Measurements from ENCODE around the gene ZFC3H1. TPM values are rescaled to one million over a fixed set of nuclear protein-coding genes. Genes with fewer than 3 reads are reported as not detected.

The ZFC3H1 gene
- total and polyA plus RNA-seq, 9 of the 15 experiments (the other 6 are each of a cell fraction or from before 2014, with no cell fraction given) = 14.8 to 80.5 (median 22.1) TPM

- TF ChIP-seq ZNF175 (CRISPR knock-in tag; IDR thresholded peaks at IDR 0.05; ENCODE audit: low read depth) (no peak), TEAD4 (IDR thresholded peaks at IDR 0.05; ENCODE audit: low read length) (peak; percentile 64; the same call in 1 of the 2 replicates), TEAD4 (CRISPR knock-in tag; IDR thresholded peaks at IDR 0.05; ENCODE audit: borderline replicate concordance) (no peak), SMAD2 (IDR thresholded peaks at IDR 0.05; ENCODE audit: low read depth, low read length) (no peak), MTA2 (IDR thresholded peaks at IDR 0.05; ENCODE audit: low read depth) (peak; percentile 30; the same call in 1 of the 2 replicates), ZNF551 (CRISPR knock-in tag; IDR thresholded peaks at IDR 0.05) (no peak), ARID1B (IDR thresholded peaks at IDR 0.05) (peak; percentile 73), SRSF1 (IDR thresholded peaks at IDR 0.05; ENCODE audit: low read depth, low read length) (no peak), HDAC3 (IDR thresholded peaks at IDR 0.05; ENCODE audit: borderline replicate concordance, partially characterized antibody) (no peak), NR2C2 (CRISPR knock-in tag; IDR thresholded peaks at IDR 0.05) (no peak), NR2C2 (tag; IDR thresholded peaks at IDR 0.05) (no peak), DACH1 (IDR thresholded peaks at IDR 0.05; ENCODE audit: partially characterized antibody) (peak; percentile 62), SOX6 (IDR thresholded peaks at IDR 0.05) (peak; percentile 43; the same call in 1 of the 2 replicates), ZBTB40 (IDR thresholded peaks at IDR 0.05) (peak; percentile 62), ZBTB40 (CRISPR knock-in tag; IDR thresholded peaks at IDR 0.05) (no peak)
- TF ChIP-seq, protein P1, sequence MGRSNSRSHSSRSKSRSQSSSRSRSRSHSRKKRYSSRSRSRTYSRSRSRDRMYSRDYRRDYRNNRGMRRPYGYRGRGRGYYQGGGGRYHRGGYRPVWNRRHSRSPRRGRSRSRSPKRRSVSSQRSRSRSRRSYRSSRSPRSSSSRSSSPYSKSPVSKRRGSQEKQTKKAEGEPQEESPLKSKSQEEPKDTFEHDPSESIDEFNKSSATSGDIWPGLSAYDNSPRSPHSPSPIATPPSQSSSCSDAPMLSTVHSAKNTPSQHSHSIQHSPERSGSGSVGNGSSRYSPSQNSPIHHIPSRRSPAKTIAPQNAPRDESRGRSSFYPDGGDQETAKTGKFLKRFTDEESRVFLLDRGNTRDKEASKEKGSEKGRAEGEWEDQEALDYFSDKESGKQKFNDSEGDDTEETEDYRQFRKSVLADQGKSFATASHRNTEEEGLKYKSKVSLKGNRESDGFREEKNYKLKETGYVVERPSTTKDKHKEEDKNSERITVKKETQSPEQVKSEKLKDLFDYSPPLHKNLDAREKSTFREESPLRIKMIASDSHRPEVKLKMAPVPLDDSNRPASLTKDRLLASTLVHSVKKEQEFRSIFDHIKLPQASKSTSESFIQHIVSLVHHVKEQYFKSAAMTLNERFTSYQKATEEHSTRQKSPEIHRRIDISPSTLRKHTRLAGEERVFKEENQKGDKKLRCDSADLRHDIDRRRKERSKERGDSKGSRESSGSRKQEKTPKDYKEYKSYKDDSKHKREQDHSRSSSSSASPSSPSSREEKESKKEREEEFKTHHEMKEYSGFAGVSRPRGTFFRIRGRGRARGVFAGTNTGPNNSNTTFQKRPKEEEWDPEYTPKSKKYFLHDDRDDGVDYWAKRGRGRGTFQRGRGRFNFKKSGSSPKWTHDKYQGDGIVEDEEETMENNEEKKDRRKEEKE (IDR thresholded peaks at IDR 0.05; ENCODE audit: borderline replicate concordance in 1 of 2, control insufficient read depth in 1 of 2, low read depth in 2 of 2, low read length in 1 of 2) = no peak
- TF ChIP-seq, protein P2, sequence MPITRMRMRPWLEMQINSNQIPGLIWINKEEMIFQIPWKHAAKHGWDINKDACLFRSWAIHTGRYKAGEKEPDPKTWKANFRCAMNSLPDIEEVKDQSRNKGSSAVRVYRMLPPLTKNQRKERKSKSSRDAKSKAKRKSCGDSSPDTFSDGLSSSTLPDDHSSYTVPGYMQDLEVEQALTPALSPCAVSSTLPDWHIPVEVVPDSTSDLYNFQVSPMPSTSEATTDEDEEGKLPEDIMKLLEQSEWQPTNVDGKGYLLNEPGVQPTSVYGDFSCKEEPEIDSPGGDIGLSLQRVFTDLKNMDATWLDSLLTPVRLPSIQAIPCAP (CRISPR knock-in tag; IDR thresholded peaks at IDR 0.05; ENCODE audit: borderline replicate concordance) = no peak
These were observed 37.5 kb downstream of the ZFC3H1 start (continued) for GRCh38 chr12:71626098-71626497.

Data from K562 (cell line).